K562 (cell line): ENCODE measurements around the gene CR2. TPM values are rescaled to one million over a fixed set of nuclear protein-coding genes. Genes with fewer than 3 reads are reported as not detected.

ENCODE experiments used
- BRF1 ChIP-seq: IDR thresholded peaks from 3 replicates; pipeline ENCODE4 v1.6.1; 2011; ENCODE audit warnings: borderline replicate concordance, mild to moderate bottlenecking; ENCODE audit not compliant: insufficient read length; ENCODE audit errors: extremely low read depth
- CTBP1 ChIP-seq: fragments of 450-650 bp; IDR thresholded peaks from 2 replicates; pipeline ENCODE4 v1.6.1; 2016; ENCODE audit warnings: borderline replicate concordance
- E2F4 ChIP-seq: sonication (generic); formaldehyde crosslinking; IDR thresholded peaks from 2 replicates; pipeline ENCODE4 v1.8.0; 2022; ENCODE audit warnings: mild to moderate bottlenecking, low read depth, missing genetic modification reagents
- SMAD2 ChIP-seq: fragments of 150-350 bp; IDR thresholded peaks from 2 replicates; pipeline ENCODE4 v1.6.1; 2014; ENCODE audit warnings: low read depth, mild to moderate bottlenecking, low read length
- TAF15 ChIP-seq: fragments of 200-400 bp; formaldehyde crosslinking; IDR thresholded peaks from 2 replicates; pipeline ENCODE4 v1.6.1; 2017; ENCODE audit warnings: mild to moderate bottlenecking, low read depth, low read length, moderate library complexity
- U2AF1 ChIP-seq: fragments of 200-400 bp; formaldehyde crosslinking; optimal IDR thresholded peaks from 2 replicates; pipeline ENCODE3; 2017; ENCODE audit warnings: mild to moderate bottlenecking, low read depth, low read length, moderate library complexity
- polyA plus RNA-seq, 8 experiments: library from polyadenylated mRNA; depleted of rRNA in 4 of 8; stranded (reverse) in 5 of 8; unstranded in 3 of 8; fragments of >200 nt; fragmentation: Nextera tagmentation in 2 of 8; fragmentation: Illumina TruSeq in 1 of 8; extraction: Ambion mirVana in 2 of 8; extraction: Trizol in 1 of 8; gene quantifications; 2 replicates each; pipeline versions ENCODE4 v1.2.1 to v1.2.3, GENCODE V29; 2011 to 2014; ENCODE audit warnings: inconsistent platforms in 1 of 8, missing spikeins in 1 of 8
- total RNA-seq, 7 experiments: library from RNA; depleted of rRNA in 6 of 7; stranded (reverse); fragments of >200 nt in 6 of 7; fragmentation: Illumina TruSeq in 2 of 7; extraction: Trizol in 2 of 7; gene quantifications; 2 replicates each; pipeline versions ENCODE4 v1.2.1 to v1.2.3, GENCODE V29; 2011 to 2021; ENCODE audit warnings: low replicate concordance in 1 of 7
- TF ChIP-seq, protein P1 (sequence below), 2 experiments: fragments of 450-650 bp; formaldehyde crosslinking in 1 of 2; IDR thresholded peaks; 2 replicates each; pipeline versions ENCODE4 v1.4.0 to v1.6.1; 2014 to 2020; ENCODE audit warnings: mild to moderate bottlenecking in 2 of 2, borderline replicate concordance in 1 of 2, low read depth in 1 of 2
- TF ChIP-seq, protein P2 (sequence below): fragments of 250-450 bp; sonication (Bioruptor Pico); IDR thresholded peaks from 2 replicates; pipeline ENCODE4 v1.5.0; 2021; ENCODE audit warnings: mild to moderate bottlenecking, borderline replicate concordance
- TF ChIP-seq, protein P3 (sequence below): fragments of 250-450 bp; sonication (Bioruptor Pico); IDR thresholded peaks from 2 replicates; pipeline ENCODE4 v1.4.0; 2020; ENCODE audit warnings: mild to moderate bottlenecking, moderate library complexity

Gene CR2
- total and polyA plus RNA-seq, 9 of the 15 experiments (the other 6 are each of a cell fraction or from before 2014, with no cell fraction given): 0.07 to 0.67 (median 0.37) TPM

- TF ChIP-seq, protein P1, sequence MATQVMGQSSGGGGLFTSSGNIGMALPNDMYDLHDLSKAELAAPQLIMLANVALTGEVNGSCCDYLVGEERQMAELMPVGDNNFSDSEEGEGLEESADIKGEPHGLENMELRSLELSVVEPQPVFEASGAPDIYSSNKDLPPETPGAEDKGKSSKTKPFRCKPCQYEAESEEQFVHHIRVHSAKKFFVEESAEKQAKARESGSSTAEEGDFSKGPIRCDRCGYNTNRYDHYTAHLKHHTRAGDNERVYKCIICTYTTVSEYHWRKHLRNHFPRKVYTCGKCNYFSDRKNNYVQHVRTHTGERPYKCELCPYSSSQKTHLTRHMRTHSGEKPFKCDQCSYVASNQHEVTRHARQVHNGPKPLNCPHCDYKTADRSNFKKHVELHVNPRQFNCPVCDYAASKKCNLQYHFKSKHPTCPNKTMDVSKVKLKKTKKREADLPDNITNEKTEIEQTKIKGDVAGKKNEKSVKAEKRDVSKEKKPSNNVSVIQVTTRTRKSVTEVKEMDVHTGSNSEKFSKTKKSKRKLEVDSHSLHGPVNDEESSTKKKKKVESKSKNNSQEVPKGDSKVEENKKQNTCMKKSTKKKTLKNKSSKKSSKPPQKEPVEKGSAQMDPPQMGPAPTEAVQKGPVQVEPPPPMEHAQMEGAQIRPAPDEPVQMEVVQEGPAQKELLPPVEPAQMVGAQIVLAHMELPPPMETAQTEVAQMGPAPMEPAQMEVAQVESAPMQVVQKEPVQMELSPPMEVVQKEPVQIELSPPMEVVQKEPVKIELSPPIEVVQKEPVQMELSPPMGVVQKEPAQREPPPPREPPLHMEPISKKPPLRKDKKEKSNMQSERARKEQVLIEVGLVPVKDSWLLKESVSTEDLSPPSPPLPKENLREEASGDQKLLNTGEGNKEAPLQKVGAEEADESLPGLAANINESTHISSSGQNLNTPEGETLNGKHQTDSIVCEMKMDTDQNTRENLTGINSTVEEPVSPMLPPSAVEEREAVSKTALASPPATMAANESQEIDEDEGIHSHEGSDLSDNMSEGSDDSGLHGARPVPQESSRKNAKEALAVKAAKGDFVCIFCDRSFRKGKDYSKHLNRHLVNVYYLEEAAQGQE (IDR thresholded peaks at IDR 0.05; ENCODE audit: borderline replicate concordance): no peak
- TF ChIP-seq, protein P1 (CRISPR knock-in tag; IDR thresholded peaks at IDR 0.05; ENCODE audit: low read depth): no peak
- TF ChIP-seq E2F4: no peak
- TF ChIP-seq, protein P2, sequence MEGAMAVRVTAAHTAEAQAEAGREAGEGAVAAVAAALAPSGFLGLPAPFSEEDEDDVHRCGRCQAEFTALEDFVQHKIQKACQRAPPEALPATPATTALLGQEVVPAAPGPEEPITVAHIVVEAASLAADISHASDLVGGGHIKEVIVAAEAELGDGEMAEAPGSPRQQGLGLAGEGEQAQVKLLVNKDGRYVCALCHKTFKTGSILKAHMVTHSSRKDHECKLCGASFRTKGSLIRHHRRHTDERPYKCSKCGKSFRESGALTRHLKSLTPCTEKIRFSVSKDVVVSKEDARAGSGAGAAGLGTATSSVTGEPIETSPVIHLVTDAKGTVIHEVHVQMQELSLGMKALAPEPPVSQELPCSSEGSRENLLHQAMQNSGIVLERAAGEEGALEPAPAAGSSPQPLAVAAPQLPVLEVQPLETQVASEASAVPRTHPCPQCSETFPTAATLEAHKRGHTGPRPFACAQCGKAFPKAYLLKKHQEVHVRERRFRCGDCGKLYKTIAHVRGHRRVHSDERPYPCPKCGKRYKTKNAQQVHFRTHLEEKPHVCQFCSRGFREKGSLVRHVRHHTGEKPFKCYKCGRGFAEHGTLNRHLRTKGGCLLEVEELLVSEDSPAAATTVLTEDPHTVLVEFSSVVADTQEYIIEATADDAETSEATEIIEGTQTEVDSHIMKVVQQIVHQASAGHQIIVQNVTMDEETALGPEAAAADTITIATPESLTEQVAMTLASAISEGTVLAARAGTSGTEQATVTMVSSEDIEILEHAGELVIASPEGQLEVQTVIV (CRISPR knock-in tag): no peak
- TF ChIP-seq CTBP1: peak; percentile 87
- TF ChIP-seq SMAD2: no peak
- no peak for TF ChIP-seq U2AF1
- TF ChIP-seq, protein P3, sequence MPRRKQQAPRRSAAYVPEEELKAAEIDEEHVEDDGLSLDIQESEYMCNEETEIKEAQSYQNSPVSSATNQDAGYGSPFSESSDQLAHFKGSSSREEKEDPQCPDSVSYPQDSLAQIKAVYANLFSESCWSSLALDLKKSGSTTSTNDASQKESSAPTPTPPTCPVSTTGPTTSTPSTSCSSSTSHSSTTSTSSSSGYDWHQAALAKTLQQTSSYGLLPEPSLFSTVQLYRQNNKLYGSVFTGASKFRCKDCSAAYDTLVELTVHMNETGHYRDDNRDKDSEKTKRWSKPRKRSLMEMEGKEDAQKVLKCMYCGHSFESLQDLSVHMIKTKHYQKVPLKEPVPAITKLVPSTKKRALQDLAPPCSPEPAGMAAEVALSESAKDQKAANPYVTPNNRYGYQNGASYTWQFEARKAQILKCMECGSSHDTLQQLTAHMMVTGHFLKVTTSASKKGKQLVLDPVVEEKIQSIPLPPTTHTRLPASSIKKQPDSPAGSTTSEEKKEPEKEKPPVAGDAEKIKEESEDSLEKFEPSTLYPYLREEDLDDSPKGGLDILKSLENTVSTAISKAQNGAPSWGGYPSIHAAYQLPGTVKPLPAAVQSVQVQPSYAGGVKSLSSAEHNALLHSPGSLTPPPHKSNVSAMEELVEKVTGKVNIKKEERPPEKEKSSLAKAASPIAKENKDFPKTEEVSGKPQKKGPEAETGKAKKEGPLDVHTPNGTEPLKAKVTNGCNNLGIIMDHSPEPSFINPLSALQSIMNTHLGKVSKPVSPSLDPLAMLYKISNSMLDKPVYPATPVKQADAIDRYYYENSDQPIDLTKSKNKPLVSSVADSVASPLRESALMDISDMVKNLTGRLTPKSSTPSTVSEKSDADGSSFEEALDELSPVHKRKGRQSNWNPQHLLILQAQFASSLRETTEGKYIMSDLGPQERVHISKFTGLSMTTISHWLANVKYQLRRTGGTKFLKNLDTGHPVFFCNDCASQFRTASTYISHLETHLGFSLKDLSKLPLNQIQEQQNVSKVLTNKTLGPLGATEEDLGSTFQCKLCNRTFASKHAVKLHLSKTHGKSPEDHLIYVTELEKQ: no peak
- no peak for TF ChIP-seq TAF15
- TF ChIP-seq BRF1: no peak
Observed at GRCh38 chr1:207519505-207520399, 65.6 kb downstream of the CR2 start (continued).
